CD4-positive, alpha-beta T cell treated with Interleukin-15 for 1 hour (primary cell): Measurements from ENCODE around the gene USB1.
A peak's percentile ranks its signal among the peaks of the same experiment; 100 is the strongest.

Experiments used
- DNase-seq: peaks from one replicate; pipeline ENCODE4 v3.0.0-alpha.2; 2020

USB1 gene

DNA sequence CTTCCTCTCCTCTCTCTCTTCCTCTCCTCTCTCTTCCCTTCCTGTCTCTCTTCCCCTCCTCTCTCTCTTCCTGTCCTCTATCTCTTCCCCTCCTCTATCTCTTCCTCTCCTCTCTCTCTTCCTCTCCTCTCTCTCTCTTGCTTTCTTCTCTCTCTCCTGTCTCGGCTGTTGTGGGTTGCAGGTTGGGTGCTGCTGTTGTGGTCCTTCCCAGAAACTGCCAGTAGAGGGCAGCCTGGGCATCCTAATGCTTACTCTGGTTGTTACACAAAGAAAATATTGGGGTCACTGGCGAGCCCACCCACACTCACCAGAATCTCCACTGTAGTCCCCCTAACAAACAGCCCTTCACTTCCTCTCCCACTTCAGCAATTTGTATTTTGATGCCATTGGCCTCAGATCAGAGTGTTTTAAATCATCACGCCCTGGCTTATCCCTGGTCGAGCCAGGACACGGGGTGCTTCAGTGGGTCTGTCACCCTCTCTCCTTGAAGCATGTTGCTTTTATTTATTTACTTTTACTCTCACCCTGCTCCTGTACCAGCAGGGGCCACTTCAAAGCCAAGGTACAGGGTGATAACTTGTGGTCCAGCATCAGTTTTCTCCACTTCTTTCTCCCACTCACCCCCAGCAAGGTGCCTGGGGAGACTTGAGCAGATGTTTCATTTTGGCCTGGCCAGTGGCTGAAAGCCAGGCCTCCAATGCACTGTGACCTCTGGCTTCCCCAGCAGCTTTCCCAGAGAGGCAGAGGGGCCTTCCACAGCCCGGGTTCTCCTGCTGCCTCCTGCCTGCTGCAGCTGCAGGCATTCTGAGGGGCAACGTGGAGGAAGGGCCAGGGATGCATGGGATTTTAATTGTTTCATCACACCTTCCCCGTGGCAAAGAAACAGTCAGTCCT, 19.7 kb downstream of the USB1 start:
- DNase-seq = peak; percentile 47

GRCh38 chr16:58021661-58022551, 20.7 kb downstream of the USB1 start:
- no peak for DNase-seq

DNA sequence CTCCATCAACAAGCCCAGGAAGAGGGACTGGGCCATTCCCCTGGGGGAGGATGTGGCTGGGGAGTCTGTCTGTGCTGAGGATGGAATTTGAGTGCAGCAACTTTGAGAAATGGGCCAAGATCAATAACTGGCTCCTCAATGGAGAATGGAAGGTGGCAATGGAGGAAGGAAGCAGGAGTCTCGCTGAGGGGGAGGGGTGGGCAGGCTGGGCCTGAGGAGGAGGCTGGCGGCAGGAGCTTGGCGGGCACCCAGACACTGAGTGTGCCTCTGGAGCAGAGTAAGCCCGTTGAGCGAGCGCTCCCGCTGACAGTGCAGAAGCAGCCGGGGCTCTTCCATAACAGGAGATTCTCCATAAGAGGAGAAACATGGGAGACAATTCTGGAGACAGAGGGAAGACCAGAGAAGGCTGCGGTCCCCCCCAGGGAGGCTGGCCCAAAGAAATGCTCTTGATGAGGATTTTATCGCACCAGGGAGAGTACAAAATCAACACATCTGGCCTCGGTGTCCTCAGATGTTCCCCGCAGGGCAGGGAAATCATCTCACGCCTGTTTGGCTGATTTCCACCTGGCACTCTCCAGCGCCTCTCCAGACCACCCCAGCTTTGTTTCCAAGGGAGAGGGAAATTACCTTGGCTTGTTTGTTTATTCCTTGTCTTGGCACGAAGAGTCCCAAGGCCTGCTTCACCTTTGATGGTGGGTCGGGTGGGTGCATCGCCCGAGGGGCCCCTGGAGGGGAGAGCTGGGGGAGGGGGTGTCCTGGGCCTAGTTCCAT, 21.6 kb downstream of the USB1 start:
- DNase-seq = no peak

- DNase-seq = no peak
Measured at GRCh38 chr16:58024486-58025350, 23.5 kb downstream of the USB1 start.

- DNase-seq = peak; percentile 43
Measured at GRCh38 chr16:58025351-58026138, 24.3 kb downstream of the USB1 start, which contains the start of gene MMP15. Gene MMP15 (plus strand): TSS chr16:58025754. CDS start chr16:58026351, 597 bp downstream.

DNA sequence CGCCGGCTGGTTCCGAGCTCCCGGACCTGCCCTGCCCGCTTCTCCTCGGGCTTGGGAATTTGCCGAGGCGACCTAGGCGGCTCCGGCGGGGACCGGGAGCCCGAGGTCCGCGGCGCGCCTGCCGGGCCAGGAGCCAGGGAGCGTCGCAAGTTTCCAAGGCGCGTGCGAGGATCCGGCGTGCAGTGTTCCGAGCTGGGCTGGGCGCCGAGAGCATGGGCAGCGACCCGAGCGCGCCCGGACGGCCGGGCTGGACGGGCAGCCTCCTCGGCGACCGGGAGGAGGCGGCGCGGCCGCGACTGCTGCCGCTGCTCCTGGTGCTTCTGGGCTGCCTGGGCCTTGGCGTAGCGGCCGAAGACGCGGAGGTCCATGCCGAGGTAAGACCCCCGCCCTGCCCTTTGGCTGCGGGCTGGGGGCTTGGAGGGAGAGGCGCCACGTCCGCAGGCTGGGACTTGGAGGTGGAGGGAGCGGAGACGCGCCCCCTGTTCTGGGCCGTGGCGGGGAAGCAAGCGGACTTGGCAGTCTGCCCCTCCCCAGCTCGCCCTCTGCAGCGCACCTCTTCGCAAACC, 25.0 kb downstream of the USB1 start:
- no peak for DNase-seq

GRCh38 chr16:58026705-58027160, 25.5 kb downstream of the USB1 start:
- DNase-seq = no peak

DNA sequence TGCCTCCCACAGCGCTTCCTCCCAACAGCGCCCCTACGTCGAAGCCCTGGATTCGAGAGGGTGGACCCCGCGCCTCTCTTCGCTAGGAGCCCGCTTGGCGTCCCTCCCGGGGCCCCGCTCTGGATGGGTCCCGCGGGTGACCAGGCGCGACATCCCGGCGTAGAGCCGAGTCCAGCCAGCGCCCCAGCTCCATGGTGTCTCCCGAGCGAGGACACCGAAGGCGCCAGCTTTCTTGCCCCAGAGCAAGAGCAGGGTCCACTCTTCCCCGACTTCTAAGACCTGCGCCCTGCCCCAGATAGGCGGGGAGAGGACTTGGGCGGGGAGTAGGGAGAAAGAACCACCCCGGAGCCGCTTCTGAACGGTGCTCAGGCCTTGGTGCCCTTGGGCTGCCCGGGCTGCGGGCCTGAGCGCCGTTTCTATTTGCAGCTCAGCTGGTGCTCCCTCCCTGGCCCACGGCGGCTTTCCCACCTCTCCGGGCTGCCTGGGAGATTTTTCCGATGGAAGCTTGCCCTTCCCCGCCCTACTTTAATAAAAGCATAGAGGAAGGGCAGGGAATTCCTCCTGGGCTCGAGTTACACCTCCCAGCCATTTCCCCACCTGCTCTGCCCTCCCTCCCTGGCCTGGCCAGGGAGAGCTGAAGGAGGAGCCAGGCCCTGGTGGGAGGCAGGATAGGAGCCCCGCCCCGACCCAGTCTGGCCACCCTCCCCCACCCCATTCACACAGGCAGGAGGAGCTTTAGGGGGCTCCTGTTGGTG, 26.1 kb downstream of the USB1 start:
- DNase-seq = no peak

DNA sequence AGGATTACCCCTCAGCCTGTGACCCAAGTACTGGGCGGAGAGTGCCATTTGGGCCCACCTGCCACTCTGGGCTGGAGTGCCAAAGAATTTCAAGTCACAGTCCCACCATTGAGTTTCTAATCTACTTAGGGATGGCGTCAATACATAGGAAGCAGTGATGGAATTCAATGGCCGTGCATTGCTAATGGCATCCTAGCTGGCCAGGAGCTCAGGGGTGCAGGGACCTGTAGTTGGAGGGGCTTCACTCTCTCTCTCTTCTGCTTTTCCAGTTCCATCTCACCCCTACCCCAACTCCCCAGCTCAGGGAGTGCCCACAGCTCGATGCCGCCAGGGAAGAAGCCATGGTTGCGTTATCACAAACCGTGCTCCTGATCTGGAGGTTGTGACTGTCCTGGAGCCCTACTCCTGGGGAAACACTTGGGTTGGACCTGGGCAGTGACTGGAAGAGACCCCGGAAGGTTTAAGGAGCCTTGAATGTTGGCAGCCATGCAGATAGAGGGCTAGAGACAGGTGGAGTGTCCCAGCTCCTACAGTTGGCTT, 26.8 kb downstream of the USB1 start:
- DNase-seq = no peak

- DNase-seq = no peak
Measured at GRCh38 chr16:58028541-58029070, 27.4 kb downstream of the USB1 start.

GRCh38 chr16:58029410-58029809, 28.2 kb downstream of the USB1 start:
- DNase-seq = no peak

GRCh38 chr16:58030136-58030840, 29.1 kb downstream of the USB1 start:
- no peak for DNase-seq

DNA sequence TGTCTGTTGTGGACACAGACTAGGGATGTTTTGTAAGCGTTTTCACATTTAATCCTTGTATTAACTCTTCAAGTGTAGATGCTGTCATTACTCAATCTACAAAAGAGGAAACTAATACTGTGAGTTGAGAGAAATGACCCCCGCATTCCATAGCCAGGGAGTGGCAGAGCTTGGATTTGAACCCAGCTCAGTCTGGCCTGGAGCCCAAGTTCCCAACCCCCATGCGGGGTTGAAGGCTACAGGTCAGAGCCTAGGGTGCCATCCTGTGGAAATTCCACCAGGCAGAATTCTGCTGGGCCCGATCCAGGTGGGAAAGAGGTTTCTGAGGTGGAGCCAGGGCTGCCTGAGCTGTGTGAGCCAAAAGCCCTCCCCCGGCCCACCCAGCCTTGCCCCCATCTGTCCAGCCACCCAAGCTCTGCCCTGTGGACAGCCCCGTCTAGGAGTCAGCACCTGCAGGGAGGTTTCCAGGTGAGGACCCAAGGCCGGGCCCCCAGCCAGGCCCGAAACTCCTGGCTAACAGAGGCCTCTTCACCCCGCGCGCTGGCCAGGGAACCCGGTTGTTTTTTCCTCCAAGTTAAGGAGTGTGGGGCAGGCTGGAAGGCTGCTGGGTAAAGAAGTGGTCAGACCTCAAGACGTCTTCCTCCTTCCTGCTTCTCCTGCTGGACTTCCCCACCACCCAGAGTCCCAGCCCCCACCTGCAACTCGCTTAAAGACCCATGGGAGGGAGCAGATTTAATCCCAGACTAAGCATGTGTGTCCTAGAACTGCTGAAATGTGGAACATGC, 30.0 kb downstream of the USB1 start:
- no peak for DNase-seq

DNA sequence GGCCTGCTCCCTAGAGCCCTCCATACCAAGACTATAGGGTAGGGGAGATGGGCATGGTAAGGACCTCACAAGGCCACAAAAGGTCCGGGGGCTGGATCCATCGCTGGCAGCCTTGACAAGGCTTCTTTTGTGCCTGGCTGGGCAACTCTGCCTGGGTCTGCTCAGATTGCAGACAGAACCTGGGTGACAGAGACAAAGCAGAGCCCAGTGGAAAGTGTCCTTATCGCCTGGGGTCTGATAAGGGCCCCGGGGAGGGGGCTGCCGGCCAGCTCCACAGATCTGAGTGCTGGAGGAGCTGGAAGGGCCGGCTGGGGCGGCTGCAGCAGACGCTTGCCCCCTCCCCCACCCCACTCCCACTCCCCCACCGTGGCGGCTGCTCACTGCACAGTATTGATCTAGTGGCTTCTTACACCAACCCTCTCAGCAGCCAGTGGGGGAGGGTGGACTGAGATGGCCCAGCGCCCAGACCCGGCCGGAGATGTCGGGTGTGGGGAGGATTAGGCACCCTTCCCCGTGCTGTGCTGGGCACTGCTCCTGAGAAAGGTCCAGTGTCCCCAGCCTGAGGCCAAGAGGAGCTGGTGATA, 31.6 kb downstream of the USB1 start:
- no peak for DNase-seq

DNA sequence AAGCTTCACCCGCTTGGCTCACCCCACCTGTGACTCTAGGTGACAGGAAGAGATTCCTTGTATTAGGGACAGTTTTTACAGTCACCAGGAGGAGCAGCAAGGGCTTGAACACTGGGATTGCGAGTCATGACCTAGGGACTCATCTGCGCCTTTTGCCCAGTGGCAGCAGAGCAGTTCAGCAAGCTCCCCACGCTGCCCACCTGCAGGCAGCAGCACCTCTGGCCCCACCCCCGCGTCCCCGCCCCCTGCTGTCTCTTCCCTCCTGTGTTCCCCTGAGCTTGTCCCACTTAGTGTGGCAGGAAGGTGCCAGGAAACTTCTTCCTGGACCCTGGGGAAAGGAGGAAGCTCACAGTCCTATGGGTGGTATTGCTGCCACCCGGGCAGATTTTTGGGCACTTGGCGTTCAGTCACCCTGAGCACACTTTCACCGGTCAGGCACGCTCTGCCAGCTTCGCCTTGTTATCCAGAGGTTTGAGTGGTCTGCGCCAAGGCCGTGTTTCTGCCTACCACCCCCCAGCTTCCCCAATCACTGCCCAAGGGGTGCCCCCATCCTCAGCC, 33.0 kb downstream of the USB1 start:
- DNase-seq = no peak

GRCh38 chr16:58034774-58035173, 33.6 kb downstream of the USB1 start:
- no peak for DNase-seq
